HL-60 (cell line): Measurements from ENCODE around the gene MSRB3.

Source experiments
- CTCF ChIP-seq: IDR thresholded peaks from one replicate; pipeline ENCODE4 v1.5.1; 2011; ENCODE audit warnings: low read length, control low read depth, inconsistent platforms; ENCODE audit not compliant: insufficient read depth
- POLR2AphosphoS5 ChIP-seq: IDR thresholded peaks from 2 replicates; pipeline ENCODE4 v1.6.1; 2012; ENCODE audit warnings: low read depth

GRCh38 chr12:65414526-65414925, 136.0 kb downstream of the MSRB3 start:
- TF ChIP-seq CTCF (no peak), POLR2AphosphoS5 (no peak)
